Esophagus squamous epithelium (tissue), 5 donors: Measurements from ENCODE around the gene MRM3. TPM values are rescaled to one million over a fixed set of nuclear protein-coding genes. Genes with fewer than 3 reads are reported as not detected.
A peak's percentile ranks its signal among the peaks of the same experiment; 100 is the strongest.

Source experiments
- DNase-seq: peaks from one replicate; lab custom pipeline; 2025; lab: John Stamatoyannopoulos, UW
- H3K27ac ChIP-seq, 4 donors: fragments of 200-600 bp; sonication (generic); one replicate each; pipeline ENCODE4 v1.5.1; 2016 to 2019; ENCODE audit warnings: mild to moderate bottlenecking in 1 of 4
- H3K27me3 ChIP-seq, 4 donors: fragments of 200-600 bp; sonication (generic); 1 replicate in 3 of 4; 2 replicates in 1 of 4; pipeline versions ENCODE4 v1.5.1 to v1.6.0; 2017 to 2021; ENCODE audit warnings: antibody characterized with exemption in 1 of 4
- H3K36me3 ChIP-seq, 3 donors: fragments of 200-600 bp; sonication (generic); one replicate each; pipeline ENCODE4 v1.5.1; 2016 to 2019
- H3K4me1 ChIP-seq, 3 donors: fragments of 200-600 bp; sonication (generic); one replicate each; pipeline ENCODE4 v1.5.1; 2017 to 2019
- H3K4me3 ChIP-seq, 4 donors: fragments of 200-600 bp; sonication (generic); 1 replicate in 3 of 4; 2 replicates in 1 of 4; pipeline ENCODE4 v1.5.1; 2016 to 2019; ENCODE audit warnings: mild to moderate bottlenecking in 2 of 4, moderate library complexity in 1 of 4
- H3K9me3 ChIP-seq, 3 donors: fragments of 200-600 bp; sonication (generic); one replicate each; pipeline ENCODE4 v1.5.1; 2016 to 2019
- POLR2A ChIP-seq, 4 donors: fragments of 450-650 bp; IDR thresholded peaks; one replicate each; pipeline ENCODE4 v1.6.1; 2017; ENCODE audit warnings: antibody characterized with exemption in 4 of 4, mild to moderate bottlenecking in 4 of 4, moderate library complexity in 3 of 4
- WGBS, 2 donors: methylation state at CpG; one replicate each; pipeline ENCODE4 v1.1.5; 2018; 5-methylcytosine and 5-hydroxymethylcytosine counted together
- intact Hi-C: fragments of 100-400 bp; cut with DNase I; formaldehyde crosslinking; loops from one replicate; pipeline ENCODE4 v1.15.0; 2022
- total RNA-seq, 4 donors: library from RNA; depleted of rRNA; stranded (reverse); fragments of >200 nt; gene quantifications; one replicate each; pipeline ENCODE4 v1.1.0, GENCODE V29; 2016
- TF ChIP-seq, protein P1 (sequence below), 6 experiments: fragments of 450-650 bp in 4 of 6; fragments of 200-600 bp in 2 of 6; sonication (generic) in 2 of 6; IDR thresholded peaks; one replicate each; pipeline ENCODE4 v1.5.1; 2016 to 2019; ENCODE audit warnings: antibody characterized with exemption in 6 of 6, mild to moderate bottlenecking in 4 of 6, moderate library complexity in 4 of 6
- donor health status: DM: yes; HTN: yes; CAD: no.

The MRM3 gene
- total RNA-seq, 4 donors from 2014 or later = 15.7 to 25.7 (median 18.7) TPM

DNA sequence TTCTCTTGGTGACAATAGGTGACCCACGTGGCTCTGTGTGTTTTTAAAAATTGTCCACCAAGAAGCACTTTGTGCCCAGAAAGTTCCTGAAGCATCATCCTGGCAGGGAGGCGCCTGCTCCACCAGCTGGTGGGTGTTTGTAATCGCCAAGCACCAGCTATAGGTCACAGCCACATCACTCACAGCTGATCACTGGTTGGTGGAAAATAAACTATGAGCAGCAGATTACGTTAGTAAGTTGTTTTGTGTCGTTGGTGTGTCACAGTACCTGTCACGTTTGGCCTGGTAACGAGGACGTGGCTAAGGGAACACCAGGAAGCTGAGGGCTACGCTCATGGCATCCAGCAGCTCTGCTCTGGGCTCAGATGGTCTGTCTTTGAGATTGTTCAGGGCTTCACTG lies 10.1 kb downstream of the MRM3 start:
- Histone ChIP-seq H3K4me1 (peaks cover 14 to 80% (median 14%) of the 10 kb centered on the region in 3 donors), H3K36me3 (peaks cover 0 to 49% (median 12%) of the 10 kb centered on the region in 3 donors), H3K27me3 (no peaks in the 10 kb centered on the region), H3K27ac (peak overlapping the region in 3 of 4 donors; percentile 50 to 95 (median 63)), H3K4me3 (no peak overlapping the region), H3K9me3 (no peaks in the 10 kb centered on the region)
- DNase-seq = no peak
- intact Hi-C loops = loop anchor here (10.0 kb wide), 1 partner anchor 83 kb away; no protein-coding TSS in a partner anchor
- 47 to 57% methylated on average over 6 to 8 of the region's 9 CpGs for WGBS, 2 donors
- no peak for TF ChIP-seq POLR2A (IDR thresholded peaks at IDR 0.05)
- TF ChIP-seq, protein P1, sequence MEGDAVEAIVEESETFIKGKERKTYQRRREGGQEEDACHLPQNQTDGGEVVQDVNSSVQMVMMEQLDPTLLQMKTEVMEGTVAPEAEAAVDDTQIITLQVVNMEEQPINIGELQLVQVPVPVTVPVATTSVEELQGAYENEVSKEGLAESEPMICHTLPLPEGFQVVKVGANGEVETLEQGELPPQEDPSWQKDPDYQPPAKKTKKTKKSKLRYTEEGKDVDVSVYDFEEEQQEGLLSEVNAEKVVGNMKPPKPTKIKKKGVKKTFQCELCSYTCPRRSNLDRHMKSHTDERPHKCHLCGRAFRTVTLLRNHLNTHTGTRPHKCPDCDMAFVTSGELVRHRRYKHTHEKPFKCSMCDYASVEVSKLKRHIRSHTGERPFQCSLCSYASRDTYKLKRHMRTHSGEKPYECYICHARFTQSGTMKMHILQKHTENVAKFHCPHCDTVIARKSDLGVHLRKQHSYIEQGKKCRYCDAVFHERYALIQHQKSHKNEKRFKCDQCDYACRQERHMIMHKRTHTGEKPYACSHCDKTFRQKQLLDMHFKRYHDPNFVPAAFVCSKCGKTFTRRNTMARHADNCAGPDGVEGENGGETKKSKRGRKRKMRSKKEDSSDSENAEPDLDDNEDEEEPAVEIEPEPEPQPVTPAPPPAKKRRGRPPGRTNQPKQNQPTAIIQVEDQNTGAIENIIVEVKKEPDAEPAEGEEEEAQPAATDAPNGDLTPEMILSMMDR (IDR thresholded peaks at IDR 0.05) = no peak

DNA sequence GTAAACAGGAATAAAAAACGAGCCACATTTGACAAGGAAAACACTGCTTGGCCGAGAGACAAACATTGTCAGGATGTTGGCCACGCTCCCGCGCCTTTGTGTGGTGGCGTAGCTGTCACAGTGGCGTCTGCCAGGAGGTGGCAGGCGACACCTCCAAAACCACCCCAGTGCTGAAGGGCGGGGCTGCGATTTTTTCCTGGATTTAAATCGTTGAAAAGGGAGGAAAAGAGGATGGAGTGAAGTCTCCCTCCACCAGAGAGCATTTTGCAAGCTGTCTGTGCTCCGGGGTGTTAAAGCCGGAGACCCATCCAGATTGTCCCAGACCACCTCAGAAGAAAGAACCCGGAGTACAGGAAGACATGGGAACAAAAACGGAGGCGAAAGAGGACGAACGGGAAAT lies 12.7 kb downstream of the MRM3 start:
- Histone ChIP-seq H3K27ac (peak overlapping the region; percentile 39 to 95 (median 69)), H3K4me3 (peak overlapping the region in 3 of 4 donors; percentile 13 to 50 (median 27)), H3K36me3 (peaks cover 0 to 40% (median 12%) of the 10 kb centered on the region in 3 donors), H3K9me3 (no peaks in the 10 kb centered on the region), H3K4me1 (peaks cover 7 to 56% (median 10%) of the 10 kb centered on the region in 3 donors), H3K27me3 (no peaks in the 10 kb centered on the region)
- TF ChIP-seq, protein P1 (IDR thresholded peaks at IDR 0.05) = peak; percentile 68 to 94 (median 89)
- TF ChIP-seq POLR2A (IDR thresholded peaks at IDR 0.05) = no peak
- no peak for DNase-seq
- intact Hi-C loops = loop anchor here (5.0 to 10.0 kb wide), 2 partner anchors 80 to 187 kb away; no protein-coding TSS in a partner anchor
- WGBS, 2 donors = 1 to 14% methylated on average over 15 to 16 of the region's 18 CpGs

DNA sequence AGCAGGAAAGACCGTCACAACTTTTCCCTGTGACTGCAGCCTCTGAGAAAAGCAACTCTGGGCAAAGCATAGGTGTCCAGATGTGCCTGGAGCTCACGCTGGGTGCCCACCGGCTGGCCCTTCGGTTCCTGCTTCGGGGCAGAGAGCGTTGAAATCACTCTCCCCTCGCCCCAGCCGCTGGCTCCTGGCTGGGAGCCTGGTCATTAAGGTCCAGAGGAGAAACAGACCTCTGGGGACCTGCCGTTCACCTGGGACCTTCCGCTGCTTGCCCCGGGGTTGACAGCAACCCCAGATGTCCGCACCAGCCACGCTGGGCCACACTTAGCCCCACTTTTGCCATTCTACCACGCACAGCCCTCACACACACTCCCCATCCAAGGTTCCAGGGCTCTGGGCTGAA lies 13.1 kb downstream of the MRM3 start:
- peak overlapping the region in 3 of 4 donors; percentile 13 to 50 (median 27) for H3K4me3 ChIP-seq
- intact Hi-C loops = loop anchor here (5.0 to 10.0 kb wide), 2 partner anchors 80 to 187 kb away; no protein-coding TSS in a partner anchor

DNA sequence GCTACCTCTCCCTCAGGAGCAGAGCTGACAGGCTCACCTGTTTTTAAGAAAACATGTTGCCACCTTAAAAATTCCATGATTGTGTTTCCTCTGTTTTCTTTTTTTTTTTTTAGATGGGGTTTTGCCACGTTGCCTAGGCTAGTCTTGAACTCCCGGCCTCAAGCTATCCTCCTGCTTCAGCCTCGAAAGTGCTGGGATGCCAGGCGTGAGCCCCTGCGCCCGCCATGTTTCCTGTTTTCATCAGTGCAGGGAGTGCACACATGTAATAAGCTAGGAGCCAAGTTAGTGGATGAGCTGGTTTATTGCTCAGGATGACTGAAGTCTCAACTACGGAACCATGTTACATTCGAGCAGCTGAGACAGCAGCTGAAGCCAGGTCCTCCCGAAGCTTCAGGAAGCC lies 13.6 kb downstream of the MRM3 start:
- intact Hi-C loops = loop anchor here (5.0 to 10.0 kb wide), 2 partner anchors 79 to 187 kb away; no protein-coding TSS in a partner anchor
- Histone ChIP-seq H3K4me1 (peaks cover 7 to 49% (median 10%) of the 10 kb centered on the region in 3 donors), H3K27me3 (no peaks in the 10 kb centered on the region), H3K27ac (peak overlapping the region in 3 of 4 donors; percentile 62 to 95 (median 76)), H3K36me3 (peaks cover 4 to 45% (median 12%) of the 10 kb centered on the region in 3 donors), H3K4me3 (no peak overlapping the region), H3K9me3 (no peaks in the 10 kb centered on the region)
- 65 to 77% methylated on average over 5 to 9 of the region's 9 CpGs for WGBS, 2 donors
- no peak for TF ChIP-seq POLR2A (IDR thresholded peaks at IDR 0.05)
- TF ChIP-seq, protein P1 (IDR thresholded peaks at IDR 0.05) = no peak
- no peak for DNase-seq

More for the DNA sequence above, 13.1 kb downstream of the MRM3 start:
- Histone ChIP-seq H3K27me3 (no peaks in the 10 kb centered on the region), H3K9me3 (no peaks in the 10 kb centered on the region), H3K4me1 (peaks cover 7 to 52% (median 10%) of the 10 kb centered on the region in 3 donors), H3K27ac (peak overlapping the region; percentile 39 to 95 (median 69)), H3K36me3 (peaks cover 0 to 41% (median 12%) of the 10 kb centered on the region in 3 donors)
- no peak for DNase-seq
- 64 to 75% methylated on average over 10 to 13 of the region's 14 CpGs for WGBS, 2 donors
- TF ChIP-seq, protein P1 (IDR thresholded peaks at IDR 0.05) = no peak
- no peak for TF ChIP-seq POLR2A (IDR thresholded peaks at IDR 0.05)

DNA sequence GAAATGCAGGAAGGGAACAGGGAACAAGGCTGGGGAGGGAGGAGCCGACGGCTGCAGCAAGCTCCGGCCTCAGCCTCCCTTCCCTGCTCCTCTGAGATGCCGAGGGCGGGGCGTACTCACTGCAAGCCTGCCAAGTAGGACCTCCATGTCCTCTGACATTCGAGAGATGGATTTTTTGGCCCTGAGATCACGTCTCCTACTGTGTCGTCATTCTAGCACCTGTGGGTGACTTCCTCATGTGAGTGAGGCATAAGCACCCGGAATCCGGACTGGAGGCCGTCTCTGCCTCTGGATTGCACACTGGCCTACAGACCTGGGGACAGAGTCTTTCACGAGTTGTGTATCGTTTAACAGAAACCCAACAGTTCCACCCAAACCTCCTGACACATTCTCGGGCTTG lies 14.5 kb downstream of the MRM3 start:
- DNase-seq = no peak
- Histone ChIP-seq H3K27ac (peak overlapping the region in 3 of 4 donors; percentile 34 to 54 (median 50)), H3K36me3 (peaks cover 5 to 47% (median 10%) of the 10 kb centered on the region in 3 donors), H3K27me3 (no peaks in the 10 kb centered on the region), H3K4me1 (peaks cover 7 to 40% (median 10%) of the 10 kb centered on the region in 3 donors), H3K4me3 (no peak overlapping the region), H3K9me3 (no peaks in the 10 kb centered on the region)
- intact Hi-C loops = loop anchor here (5.0 to 10.0 kb wide), 2 partner anchors 78 to 186 kb away; no protein-coding TSS in a partner anchor
- TF ChIP-seq, protein P1 (IDR thresholded peaks at IDR 0.05) = no peak
- no peak for TF ChIP-seq POLR2A (IDR thresholded peaks at IDR 0.05)
- 78% methylated on average over 10 to 14 of the region's 15 CpGs for WGBS, 2 donors
